Fibroblast of lung (primary cell): ENCODE measurements around the gene SLC38A3. TPM values are rescaled to one million over a fixed set of nuclear protein-coding genes. Genes with fewer than 3 reads are reported as not detected.
A peak's percentile ranks its signal among the peaks of the same experiment; 100 is the strongest.

Experiments
- DNase-seq, 2 donors: peaks; one replicate each; pipeline versions ENCODE4 v3.0.0 to v3.0.0-alpha.2; 2010; ENCODE audit warnings: low read depth in 2 of 2
- H2AFZ ChIP-seq: 2 replicates; pipeline ENCODE4 v1.5.1; 2012; ENCODE audit warnings: low read length, control low read depth, inconsistent platforms
- H3K27ac ChIP-seq: 2 replicates; pipeline ENCODE4 v1.5.1; 2011; ENCODE audit warnings: low read length, control low read depth; ENCODE audit not compliant: insufficient read depth
- H3K27me3 ChIP-seq: 2 replicates; pipeline ENCODE4 v1.5.1; 2011; ENCODE audit warnings: mild to moderate bottlenecking, low read length; ENCODE audit not compliant: control insufficient read depth, insufficient read depth
- H3K36me3 ChIP-seq: 2 replicates; pipeline ENCODE4 v1.5.1; 2011; ENCODE audit warnings: low read length; ENCODE audit not compliant: control insufficient read depth, insufficient read depth
- H3K4me1 ChIP-seq: 2 replicates; pipeline ENCODE4 v1.5.1; 2011; ENCODE audit warnings: low read length; ENCODE audit not compliant: control insufficient read depth, insufficient read depth; ENCODE audit errors: extremely low read depth
- H3K4me2 ChIP-seq: 2 replicates; pipeline ENCODE4 v1.5.1; 2011; ENCODE audit warnings: low read length, control low read depth; ENCODE audit not compliant: insufficient read depth; ENCODE audit errors: extremely low read depth
- H3K4me3 ChIP-seq, 4 experiments: fragments of 200-600 bp in 1 of 4; sonication (generic) in 1 of 4; replicated peaks in 1 of 4; 2 replicates each; pipeline ENCODE4 v1.5.1; 2011 to 2016; ENCODE audit warnings: low read length in 4 of 4, low read depth in 3 of 4, mild to moderate bottlenecking in 3 of 4, control low read depth in 2 of 4, inconsistent platforms in 1 of 4, mixed read lengths in 1 of 4; ENCODE audit not compliant: insufficient read depth in 1 of 4; ENCODE audit errors: control extremely low read depth in 1 of 4
- H3K79me2 ChIP-seq: 2 replicates; pipeline ENCODE4 v1.5.1; 2012; ENCODE audit warnings: mild to moderate bottlenecking, low read length, inconsistent platforms; ENCODE audit not compliant: control insufficient read depth, insufficient read depth
- H3K9ac ChIP-seq: 2 replicates; pipeline ENCODE4 v1.5.1; 2011; ENCODE audit warnings: mild to moderate bottlenecking, low read length, control low read depth; ENCODE audit not compliant: insufficient read depth
- H3K9me3 ChIP-seq: 2 replicates; pipeline ENCODE4 v1.5.1; 2012; ENCODE audit warnings: low read depth, low read length; ENCODE audit not compliant: control insufficient read depth, insufficient read depth
- H4K20me1 ChIP-seq: 2 replicates; pipeline ENCODE4 v1.5.1; 2011; ENCODE audit warnings: low read length; ENCODE audit not compliant: control insufficient read depth, insufficient read depth; ENCODE audit errors: extremely low read depth
- CTCF ChIP-seq, 2 donors: IDR thresholded peaks in 1 of 2; conservative IDR thresholded peaks in 1 of 2; 1 replicate in 1 of 2; 2 replicates in 1 of 2; pipeline ENCODE4 v1.5.1; 2011 to 2012; ENCODE audit warnings: low read length in 2 of 2, control low read depth in 1 of 2, inconsistent platforms in 1 of 2, low read depth in 1 of 2, mild to moderate bottlenecking in 1 of 2
- EZH2 ChIP-seq: IDR thresholded peaks from 2 replicates; pipeline ENCODE4 v1.5.1; 2012; ENCODE audit warnings: low read length, control low read depth, mild to moderate bottlenecking; ENCODE audit errors: missing control alignments
- polyA plus RNA-seq, 2 donors: library from polyadenylated mRNA; depleted of rRNA in 1 of 2; stranded (reverse) in 1 of 2; unstranded in 1 of 2; fragments of >200 nt; gene quantifications; 2 replicates each; pipeline ENCODE4 v1.2.1, GENCODE V29; 2011 to 2012; ENCODE audit warnings: missing spikeins in 1 of 2
- total RNA-seq: library from RNA; depleted of rRNA; stranded (reverse); fragments of >200 nt; gene quantifications from 2 replicates; pipeline ENCODE4 v1.2.1, GENCODE V29; 2014

Gene SLC38A3
- total and polyA plus RNA-seq, 2 donors (not counting 1 experiment from before 2014, with no cell fraction given), result 0.02 TPM; not detected in 1

GRCh38 chr3:50174947-50175524, 30.0 kb upstream of the SLC38A3 start:
- Histone ChIP-seq H3K27ac (no peak overlapping the region), H3K4me3 (no peak overlapping the region), H3K9me3 (no peaks in the 10 kb centered on the region), H3K4me1 (no peaks in the 10 kb centered on the region), H3K9ac (no peak overlapping the region), H4K20me1 (no peaks in the 10 kb centered on the region), H3K27me3 (no peaks in the 10 kb centered on the region), H3K4me2 (no peak overlapping the region), H3K36me3 (no peaks in the 10 kb centered on the region), H2AFZ (no peak overlapping the region), H3K79me2 (no peaks in the 10 kb centered on the region)
- no peak for TF ChIP-seq EZH2
- TF ChIP-seq CTCF (conservative IDR thresholded peaks at IDR 0.05 in 1 of 2, IDR thresholded peaks at IDR 0.05 in 1 of 2; ENCODE audit: low read depth in 1 of 2, low read length in 2 of 2), result no peak
- no peak for DNase-seq

GRCh38 chr3:50177346-50177745, 27.7 kb upstream of the SLC38A3 start:
- Histone ChIP-seq H3K4me3 (no peak overlapping the region), H3K79me2 (no peaks in the 10 kb centered on the region), H3K27me3 (no peaks in the 10 kb centered on the region), H3K9me3 (no peaks in the 10 kb centered on the region), H2AFZ (no peak overlapping the region), H4K20me1 (no peaks in the 10 kb centered on the region), H3K36me3 (no peaks in the 10 kb centered on the region), H3K9ac (no peak overlapping the region), H3K27ac (no peak overlapping the region), H3K4me1 (no peaks in the 10 kb centered on the region), H3K4me2 (no peak overlapping the region)
- TF ChIP-seq EZH2 (no peak), CTCF (conservative IDR thresholded peaks at IDR 0.05 in 1 of 2, IDR thresholded peaks at IDR 0.05 in 1 of 2; ENCODE audit: low read depth in 1 of 2, low read length in 2 of 2) (no peak)
- peak in 1 of 2 donors; percentile 34 for DNase-seq

- TF ChIP-seq EZH2 (no peak), CTCF (conservative IDR thresholded peaks at IDR 0.05 in 1 of 2, IDR thresholded peaks at IDR 0.05 in 1 of 2; ENCODE audit: low read depth in 1 of 2, low read length in 2 of 2) (no peak)
- H3K36me3 ChIP-seq, result no peaks in the 10 kb centered on the region
- H4K20me1 ChIP-seq, result no peaks in the 10 kb centered on the region
- H3K9me3 ChIP-seq, result no peaks in the 10 kb centered on the region
- no peak overlapping the region for H3K9ac ChIP-seq
- DNase-seq, result no peak
- H3K27me3 ChIP-seq, result no peaks in the 10 kb centered on the region
- H3K4me1 ChIP-seq, result no peaks in the 10 kb centered on the region
- H3K4me2 ChIP-seq, result no peak overlapping the region
- no peak overlapping the region for H3K27ac ChIP-seq
- no peak overlapping the region for H2AFZ ChIP-seq
- H3K79me2 ChIP-seq, result no peaks in the 10 kb centered on the region
- H3K4me3 ChIP-seq, result no peak overlapping the region
These were observed 25.4 kb upstream of the SLC38A3 start for GRCh38 chr3:50179710-50180109.
